HepG2 (cell line): Measurements from ENCODE around the gene KIFC1. TPM values are rescaled to one million over a fixed set of nuclear protein-coding genes. Genes with fewer than 3 reads are reported as not detected.
A peak's percentile ranks its signal among the peaks of the same experiment; 100 is the strongest.

Source experiments
- ATAC-seq: fragments of 200-7000 bp; cut with Tn5 transposase; 3 replicates; pipeline ENCODE4 v1.9.1; 2020; ENCODE audit warnings: mild to moderate bottlenecking, moderate library complexity
- BruUV-seq: library from RNA; stranded (reverse); fragments of 400-500 nt; replicated peaks from 2 replicates; lab custom pipeline; 2021; lab: Mats Ljungman, UMichigan
- CTCF ChIA-PET: fragments of 300-600 bp; formaldehyde crosslinking; extraction: SDS; loops from one replicate; lab custom pipeline; 2021; ENCODE audit warnings: low total read pairs, inconsistent platforms, low intra/inter-chr PET ratio; lab: Yijun Ruan, JAX
- POLR2A ChIA-PET: fragments of 350-600 bp; sonication (Branson Sonifier 250); formaldehyde crosslinking; loops from one replicate; lab custom pipeline; 2020; ENCODE audit warnings: antibody characterized with exemption, inconsistent platforms; lab: Yijun Ruan, JAX
- DNase-seq: peaks from one replicate; pipeline ENCODE4 v3.0.0-alpha.2; 2015; ENCODE audit warnings: low spot score
- FAIRE-seq: peaks from 3 replicates; lab custom pipeline; 2011; peaks lifted over from hg19 to GRCh38; lab: Jason Lieb, UNC
- H2AFZ ChIP-seq: one replicate; pipeline ENCODE4 v1.6.1; 2011; ENCODE audit warnings: low read length, inconsistent platforms
- H3K27ac ChIP-seq: fragments of 300-600 bp; 3 replicates; pipeline ENCODE4 v1.8.0; 2011; ENCODE audit warnings: mixed run types, mild to moderate bottlenecking, mixed read lengths, low read length, inconsistent platforms; ENCODE audit not compliant: insufficient read depth; ENCODE audit errors: extremely low read length
- H3K27me3 ChIP-seq, 2 experiments: fragments of 200-600 bp in 1 of 2; 2 replicates in 1 of 2; 3 replicates in 1 of 2; pipeline versions ENCODE4 v1.6.0 to v1.8.0; 2011; ENCODE audit warnings: low read length in 2 of 2, mild to moderate bottlenecking in 2 of 2, moderate library complexity in 2 of 2, inconsistent platforms in 1 of 2; ENCODE audit not compliant: insufficient read depth in 2 of 2, control insufficient read depth in 1 of 2
- H3K36me3 ChIP-seq, 2 experiments: fragments of 200-600 bp in 1 of 2; replicated peaks in 1 of 2; 2 replicates in 1 of 2; 3 replicates in 1 of 2; pipeline versions ENCODE4 v1.5.1 to v1.8.0; 2011; ENCODE audit warnings: low read length in 2 of 2, inconsistent platforms in 1 of 2; ENCODE audit not compliant: insufficient read depth in 2 of 2, control insufficient read depth in 1 of 2
- H3K4me1 ChIP-seq: 2 replicates; pipeline ENCODE4 v1.5.1; 2012; ENCODE audit warnings: low read length, inconsistent platforms; ENCODE audit not compliant: insufficient read depth
- H3K4me2 ChIP-seq: 2 replicates; pipeline ENCODE4 v1.6.0; 2011; ENCODE audit warnings: low read depth, low read length, inconsistent platforms
- H3K4me3 ChIP-seq, 3 experiments: fragments of 200-600 bp in 1 of 3; sonication (generic), shearing (Covaris generic) in 1 of 3; replicated peaks in 1 of 3; 2 replicates each; pipeline ENCODE4 v1.5.1; 2011 to 2016; ENCODE audit warnings: low read length in 3 of 3, inconsistent platforms in 2 of 3, low read depth in 2 of 3, mild to moderate bottlenecking in 2 of 3, control low read depth in 1 of 3, mixed read lengths in 1 of 3; ENCODE audit not compliant: insufficient read depth in 1 of 3
- H3K79me2 ChIP-seq: one replicate; pipeline ENCODE4 v1.6.1; 2011; ENCODE audit warnings: low read length, inconsistent platforms; ENCODE audit not compliant: insufficient read depth
- H3K9ac ChIP-seq: 2 replicates; pipeline ENCODE4 v1.6.0; 2011; ENCODE audit warnings: mild to moderate bottlenecking, low read depth, low read length, inconsistent platforms; ENCODE audit not compliant: insufficient read depth
- H3K9me3 ChIP-seq: 2 replicates; pipeline ENCODE4 v1.5.1; 2012; ENCODE audit warnings: mild to moderate bottlenecking, low read length
- H4K20me1 ChIP-seq: 2 replicates; pipeline ENCODE4 v1.6.0; 2011; ENCODE audit warnings: inconsistent platforms, mild to moderate bottlenecking, low read length, moderate library complexity; ENCODE audit not compliant: insufficient read depth
- RBM39 ChIP-seq: fragments of 200-400 bp; formaldehyde crosslinking; IDR thresholded peaks from one replicate; pipeline ENCODE4 v1.6.1; 2018; ENCODE audit warnings: antibody characterized with exemption, mild to moderate bottlenecking, low read depth, low read length; ENCODE audit not compliant: poor library complexity, severe bottlenecking
- ZNF740 ChIP-seq: sonication (generic); formaldehyde crosslinking; IDR thresholded peaks from 2 replicates; pipeline ENCODE4 v1.4.0; 2020; ENCODE audit warnings: missing genetic modification reagents
- ZSCAN25 ChIP-seq: sonication (generic); formaldehyde crosslinking; IDR thresholded peaks from 2 replicates; pipeline ENCODE4 v1.8.0; 2022; ENCODE audit warnings: mild to moderate bottlenecking, missing genetic modification reagents
- WGBS: methylation state at CpG from one replicate; pipeline ENCODE4 v1.1.6; 2017; ENCODE audit warnings: low lambda C conversion rate; 5-methylcytosine and 5-hydroxymethylcytosine counted together
- in situ Hi-C: cut with HindIII; loops from 2 replicates; pipeline ENCODE4 v1.10.0; 2017; ENCODE audit warnings: low pct_unique_long_range_greater_than_20kb; ENCODE audit not compliant: extremely low pct_ligation_motif_present
- intact Hi-C: fragments of 100-400 bp; cut with micrococcal nuclease; formaldehyde crosslinking; loops from one replicate; pipeline ENCODE4 v1.10.0; 2022; ENCODE audit not compliant: unreplicated experiment
- polyA plus RNA-seq, 8 experiments: library from polyadenylated mRNA; depleted of rRNA in 3 of 8; stranded (reverse) in 7 of 8; unstranded in 1 of 8; fragments of >200 nt; fragmentation: Illumina TruSeq in 4 of 8; extraction: Trizol in 4 of 8; gene quantifications; 2 replicates each; pipeline versions ENCODE4 v1.2.1 to v1.2.3, GENCODE V29; 2011 to 2016; ENCODE audit warnings: low read depth in 4 of 8, missing spikeins in 1 of 8, mixed read lengths in 1 of 8; ENCODE audit not compliant: insufficient read depth in 1 of 8
- total RNA-seq, 5 experiments: library from RNA; depleted of rRNA; stranded (reverse); fragments of >200 nt; fragmentation: Illumina TruSeq; extraction: Trizol; gene quantifications; 2 replicates each; pipeline ENCODE4 v1.2.3, GENCODE V29; 2016; ENCODE audit warnings: low read depth in 1 of 5

The KIFC1 gene
- total and polyA plus RNA-seq, 2 of the 13 experiments (the other 11 are each of a cell fraction or from before 2014, with no cell fraction given), result 25.0 to 45.5 TPM

- FAIRE-seq (no peak), ATAC-seq (no peak), DNase-seq (no peak)
- Histone ChIP-seq H3K4me3 (peak within 1 kb of the TSS in 1 of 3 experiments; percentile 96; a peak in 1 of 6 replicates), H4K20me1 (no peaks in the 10 kb centered on the region), H3K9me3 (no peaks in the 10 kb centered on the region), H3K4me1 (peaks cover 49% of the 10 kb centered on the region), H3K79me2 (peaks cover 21% of the 10 kb centered on the region), H3K27ac (no peak within 1 kb of the TSS), H3K9ac (peak within 1 kb of the TSS; percentile 74; the same call in 1 of the 2 replicates), H3K4me2 (peak within 1 kb of the TSS; percentile 97), H2AFZ (peak within 1 kb of the TSS; percentile 33), H3K27me3 (peaks cover 2 to 35% of the 10 kb centered on the region in 2 experiments; a peak in 3 of 5 replicates), H3K36me3 (peaks cover 7 to 10% of the 10 kb centered on the region in 2 experiments)
- ChIA-PET POLR2A (interaction anchor here (0.6 to 2.7 kb wide), 4 partner anchors 10 to 107 kb away, joined by 3 to 23 read pairs (median 6); no protein-coding TSS in a partner anchor), CTCF (no interaction called here)
- intact Hi-C loops, result no loop called here
- BruUV-seq, result no TSS peak
- in situ Hi-C loops, result loop anchor here (10.0 to 25.0 kb wide), 2 partner anchors 133 to 215 kb away; partner anchors contain the start of genes B3GALT4, HSD17B8, PFDN6 and RGL2
- TF ChIP-seq ZSCAN25 (CRISPR knock-in tag), result peak; percentile 60; the same call in 1 of the 2 replicates
- TF ChIP-seq RBM39, result no peak
- TF ChIP-seq ZNF740 (CRISPR knock-in tag), result 0 out of 2 replicates have a peak, but pooled peaks have one; percentile 7
- WGBS, result 27% methylated on average over 22 of the region's 22 CpGs
These were observed 28.2 kb downstream of the KIFC1 start, which contains the start of gene SYNGAP1 for GRCh38 chr6:33419580-33420490. TSS of gene SYNGAP1 (plus strand) at chr6:33420065. CDS start at chr6:33420265, 200 bp downstream.
